Endothelial cell of umbilical vein (primary cell): ENCODE data around the gene PTBP3. TPM values are rescaled to one million over a fixed set of nuclear protein-coding genes. Genes with fewer than 3 reads are reported as not detected.

Experiments
- BruUV-seq: library from RNA; stranded (reverse); fragments of 400-500 nt; replicated peaks from 2 replicates; lab custom pipeline; 2021; lab: Mats Ljungman, UMichigan
- CTCF ChIA-PET: fragments of 300-600, 350-600 bp; sonication (Branson Sonifier 250); formaldehyde crosslinking; loops from one replicate; lab custom pipeline; 2021; ENCODE audit warnings: antibody characterized with exemption, inconsistent platforms; lab: Charles Lee
- POLR2A ChIA-PET: fragments of 300-600, 350-600 bp; sonication (Branson Sonifier 250); formaldehyde crosslinking; loops from one replicate; lab custom pipeline; 2021; ENCODE audit warnings: antibody characterized with exemption, inconsistent platforms; lab: Charles Lee
- DNase-seq: peaks from one replicate; pipeline ENCODE4 v3.0.0-alpha.2; 2011; ENCODE audit warnings: low read depth, low spot score
- FAIRE-seq: peaks from 2 replicates; lab custom pipeline; 2011; peaks lifted over from hg19 to GRCh38; lab: Jason Lieb, UNC
- H2AFZ ChIP-seq: 2 replicates; pipeline ENCODE4 v1.6.0; 2012; ENCODE audit warnings: low read depth, low read length, control low read depth, inconsistent platforms
- H3K27ac ChIP-seq: 2 replicates; pipeline ENCODE4 v1.5.1; 2011; ENCODE audit warnings: low read depth, mild to moderate bottlenecking, control low read depth, low read length, moderate library complexity; ENCODE audit not compliant: insufficient read depth
- H3K27me3 ChIP-seq, 2 experiments: 2 replicates each; pipeline versions ENCODE4 v1.6.0 to v1.6.1; 2011; ENCODE audit warnings: low read length in 2 of 2, mixed read lengths in 1 of 2; ENCODE audit not compliant: control insufficient read depth in 2 of 2, insufficient read depth in 2 of 2
- H3K36me3 ChIP-seq, 2 experiments: 2 replicates in 1 of 2; 3 replicates in 1 of 2; pipeline ENCODE4 v1.5.1; 2011; ENCODE audit warnings: low read length in 2 of 2, mild to moderate bottlenecking in 1 of 2, moderate library complexity in 1 of 2; ENCODE audit not compliant: control insufficient read depth in 2 of 2, insufficient read depth in 2 of 2; ENCODE audit errors: extremely low read depth in 1 of 2
- H3K4me1 ChIP-seq: 3 replicates; pipeline ENCODE4 v1.5.1; 2011; ENCODE audit warnings: mild to moderate bottlenecking, low read length; ENCODE audit not compliant: control insufficient read depth, insufficient read depth; ENCODE audit errors: extremely low read depth
- H3K4me2 ChIP-seq: 2 replicates; pipeline ENCODE4 v1.6.1; 2011; ENCODE audit warnings: low read length, control low read depth, mixed read lengths; ENCODE audit not compliant: insufficient read depth
- H3K4me3 ChIP-seq, 3 experiments: fragments of 200-600 bp in 1 of 3; sonication (generic), shearing (Covaris generic) in 1 of 3; replicated peaks in 1 of 3; 2 replicates each; pipeline ENCODE4 v1.5.1; 2011 to 2016; ENCODE audit warnings: control low read depth in 3 of 3, low read length in 3 of 3, mild to moderate bottlenecking in 2 of 3, inconsistent platforms in 1 of 3, low read depth in 1 of 3, moderate library complexity in 1 of 3; ENCODE audit not compliant: insufficient read depth in 1 of 3
- H3K79me2 ChIP-seq: 2 replicates; pipeline ENCODE4 v1.6.0; 2012; ENCODE audit warnings: low read length, inconsistent platforms; ENCODE audit not compliant: control insufficient read depth, insufficient read depth
- H3K9ac ChIP-seq: replicated peaks from 2 replicates; pipeline ENCODE3; 2011; ENCODE audit warnings: low read length, control low read depth; ENCODE audit not compliant: insufficient read depth; ENCODE audit errors: extremely low read depth
- H3K9me1 ChIP-seq: replicated peaks from 3 replicates; pipeline ENCODE4 v1.6.0; 2011; ENCODE audit warnings: mild to moderate bottlenecking, low read length; ENCODE audit not compliant: control insufficient read depth, insufficient read depth; ENCODE audit errors: extremely low read depth
- H3K9me3 ChIP-seq: replicated peaks from 2 replicates; pipeline ENCODE4 v1.5.1; 2012; ENCODE audit warnings: low read length, inconsistent platforms; ENCODE audit not compliant: control insufficient read depth, insufficient read depth
- H4K20me1 ChIP-seq: replicated peaks from 2 replicates; pipeline ENCODE3; 2011; ENCODE audit warnings: mild to moderate bottlenecking, low read length; ENCODE audit not compliant: control insufficient read depth, insufficient read depth; ENCODE audit errors: extremely low read depth
- EZH2 ChIP-seq: IDR thresholded peaks from 2 replicates; pipeline ENCODE4 v1.6.1; 2012; ENCODE audit warnings: borderline replicate concordance, low read depth, mild to moderate bottlenecking, moderate library complexity, low read length, inconsistent platforms; ENCODE audit not compliant: severe bottlenecking
- FOS ChIP-seq: IDR thresholded peaks from 2 replicates; pipeline ENCODE4 v1.6.1; 2011; ENCODE audit warnings: mild to moderate bottlenecking, low read length, moderate library complexity, borderline replicate concordance; ENCODE audit not compliant: insufficient read depth
- GATA2 ChIP-seq: IDR thresholded peaks from 2 replicates; pipeline ENCODE4 v1.7.0; 2011; ENCODE audit warnings: low read depth, mild to moderate bottlenecking, moderate library complexity, mixed read lengths, low read length; ENCODE audit not compliant: insufficient read length, insufficient read depth
- JUN ChIP-seq: IDR thresholded peaks from 2 replicates; pipeline ENCODE4 v1.6.1; 2011; ENCODE audit warnings: borderline replicate concordance, low read depth; ENCODE audit not compliant: insufficient read length, insufficient read depth
- MYC ChIP-seq: IDR thresholded peaks from one replicate; pipeline ENCODE4 v1.6.1; 2011; ENCODE audit warnings: mild to moderate bottlenecking, low read depth, low read length
- POLR2A ChIP-seq: IDR thresholded peaks from 2 replicates; pipeline ENCODE4 v1.6.1; 2012; ENCODE audit warnings: low read depth, mild to moderate bottlenecking, control low read depth, low read length
- POLR2AphosphoS5 ChIP-seq: IDR thresholded peaks from 2 replicates; pipeline ENCODE4 v1.6.1; 2012; ENCODE audit warnings: low read depth, mild to moderate bottlenecking, control low read depth, low read length, moderate library complexity; ENCODE audit not compliant: insufficient read depth
- dilution Hi-C: fragments of 300-500 bp; cut with MboI; formaldehyde crosslinking; loops from one replicate; pipeline ENCODE4 v1.15.0; 2019; ENCODE audit warnings: low sequenced_read_pairs; ENCODE audit not compliant: extremely low pct_ligation_motif_present
- intact Hi-C: fragments of 100-400 bp; cut with micrococcal nuclease; formaldehyde crosslinking; loops from one replicate; pipeline ENCODE4 v1.10.0; 2022
- polyA plus RNA-seq, 4 experiments: library from polyadenylated mRNA; depleted of rRNA in 3 of 4; stranded (reverse) in 3 of 4; unstranded in 1 of 4; fragments of >200 nt; gene quantifications; 2 replicates each; pipeline versions ENCODE4 v1.2.1 to v1.2.3, GENCODE V29; 2011 to 2012; ENCODE audit warnings: missing spikeins in 1 of 4
- total RNA-seq: library from RNA; stranded (reverse); gene quantifications from 2 replicates; pipeline ENCODE4 v1.2.3, GENCODE V29; 2021
- TF ChIP-seq, protein P1 (sequence below), 2 donors: IDR thresholded peaks; 1 replicate in 1 of 2; 2 replicates in 1 of 2; pipeline ENCODE4 v1.5.1; 2011; ENCODE audit warnings: low read length in 2 of 2, mild to moderate bottlenecking in 2 of 2, moderate library complexity in 2 of 2, control low read depth in 1 of 2, inconsistent platforms in 1 of 2, low read depth in 1 of 2; ENCODE audit not compliant: insufficient read depth in 1 of 2; ENCODE audit errors: extremely low read depth in 1 of 2
- TF ChIP-seq, protein P2 (sequence below): IDR thresholded peaks from 2 replicates; pipeline ENCODE4 v1.6.1; 2011; ENCODE audit not compliant: insufficient read depth, insufficient read length

PTBP3 gene
- total and polyA plus RNA-seq, 2 donors (not counting 3 experiments of a cell fraction or from before 2014, with no cell fraction given), result 42.4 to 75.0 TPM

DNA sequence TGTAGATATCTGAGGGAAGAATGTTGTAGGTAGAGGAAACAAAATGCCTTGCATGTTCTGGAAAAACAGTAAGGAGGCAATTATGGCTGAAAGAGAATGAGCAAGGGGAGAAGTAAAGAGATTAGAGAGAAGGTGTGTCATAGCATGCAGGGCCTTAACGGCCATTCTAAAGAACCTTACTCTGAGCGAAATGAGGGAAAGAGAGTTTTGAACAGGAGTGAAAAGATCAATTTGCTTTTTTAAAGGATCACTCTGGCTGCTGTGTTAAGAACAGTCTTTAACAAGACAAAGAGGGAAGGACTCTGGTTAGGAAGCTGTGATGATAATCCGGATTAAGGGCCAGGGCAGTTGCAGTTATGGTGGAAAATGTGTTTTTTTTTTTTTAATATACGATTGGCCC lies 22.6 kb downstream of the PTBP3 start:
- no peak overlapping the region for H3K27ac ChIP-seq
- H3K36me3 ChIP-seq, result no peaks in the 10 kb centered on the region
- dilution Hi-C loops, result no loop called here
- no peak overlapping the region for H3K4me3 ChIP-seq
- no peak for FAIRE-seq
- DNase-seq, result no peak
- H3K9me3 ChIP-seq, result no peaks in the 10 kb centered on the region
- no peak overlapping the region for H2AFZ ChIP-seq
- TF ChIP-seq MYC, result no peak
- no peak for TF ChIP-seq JUN
- POLR2A ChIA-PET, result no interaction called here
- no peak overlapping the region for H3K4me2 ChIP-seq
- intact Hi-C loops, result no loop called here
- peaks cover 86% of the 10 kb centered on the region for H3K79me2 ChIP-seq
- BruUV-seq, result no TSS peak
- H3K9ac ChIP-seq, result no peak overlapping the region
- peaks cover 8% of the 10 kb centered on the region for H3K4me1 ChIP-seq
- no peaks in the 10 kb centered on the region for H3K9me1 ChIP-seq
- CTCF ChIA-PET, result no interaction called here
- no peaks in the 10 kb centered on the region for H3K27me3 ChIP-seq
- peaks cover 7% of the 10 kb centered on the region for H4K20me1 ChIP-seq

- no peaks in the 10 kb centered on the region for H3K9me1 ChIP-seq
- H3K4me3 ChIP-seq, result no peak overlapping the region
- H2AFZ ChIP-seq, result no peak overlapping the region
- DNase-seq (no peak), FAIRE-seq (no peak)
- POLR2A ChIA-PET, result no interaction called here
- H3K79me2 ChIP-seq, result peaks cover 85% of the 10 kb centered on the region
- CTCF ChIA-PET, result no interaction called here
- intact Hi-C loops, result no loop called here
- no peak overlapping the region for H3K27ac ChIP-seq
- no peak overlapping the region for H3K9ac ChIP-seq
- no peaks in the 10 kb centered on the region for H3K9me3 ChIP-seq
- H4K20me1 ChIP-seq, result peaks cover 6% of the 10 kb centered on the region
- no peaks in the 10 kb centered on the region for H3K27me3 ChIP-seq
- no TSS peak for BruUV-seq
- TF ChIP-seq, protein P1, sequence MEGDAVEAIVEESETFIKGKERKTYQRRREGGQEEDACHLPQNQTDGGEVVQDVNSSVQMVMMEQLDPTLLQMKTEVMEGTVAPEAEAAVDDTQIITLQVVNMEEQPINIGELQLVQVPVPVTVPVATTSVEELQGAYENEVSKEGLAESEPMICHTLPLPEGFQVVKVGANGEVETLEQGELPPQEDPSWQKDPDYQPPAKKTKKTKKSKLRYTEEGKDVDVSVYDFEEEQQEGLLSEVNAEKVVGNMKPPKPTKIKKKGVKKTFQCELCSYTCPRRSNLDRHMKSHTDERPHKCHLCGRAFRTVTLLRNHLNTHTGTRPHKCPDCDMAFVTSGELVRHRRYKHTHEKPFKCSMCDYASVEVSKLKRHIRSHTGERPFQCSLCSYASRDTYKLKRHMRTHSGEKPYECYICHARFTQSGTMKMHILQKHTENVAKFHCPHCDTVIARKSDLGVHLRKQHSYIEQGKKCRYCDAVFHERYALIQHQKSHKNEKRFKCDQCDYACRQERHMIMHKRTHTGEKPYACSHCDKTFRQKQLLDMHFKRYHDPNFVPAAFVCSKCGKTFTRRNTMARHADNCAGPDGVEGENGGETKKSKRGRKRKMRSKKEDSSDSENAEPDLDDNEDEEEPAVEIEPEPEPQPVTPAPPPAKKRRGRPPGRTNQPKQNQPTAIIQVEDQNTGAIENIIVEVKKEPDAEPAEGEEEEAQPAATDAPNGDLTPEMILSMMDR (IDR thresholded peaks at IDR 0.05; ENCODE audit: extremely low read depth in 1 of 2, insufficient read depth in 1 of 2, low read depth in 1 of 2, low read length in 2 of 2), result no peak
- TF ChIP-seq FOS (no peak), POLR2A (no peak), EZH2 (no peak), JUN (no peak), MYC (no peak), POLR2AphosphoS5 (no peak), GATA2 (no peak)
- TF ChIP-seq, protein P2, sequence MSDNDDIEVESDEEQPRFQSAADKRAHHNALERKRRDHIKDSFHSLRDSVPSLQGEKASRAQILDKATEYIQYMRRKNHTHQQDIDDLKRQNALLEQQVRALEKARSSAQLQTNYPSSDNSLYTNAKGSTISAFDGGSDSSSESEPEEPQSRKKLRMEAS, result no peak
- no peak overlapping the region for H3K4me2 ChIP-seq
- dilution Hi-C loops, result no loop called here
- H3K36me3 ChIP-seq, result no peaks in the 10 kb centered on the region
- no peaks in the 10 kb centered on the region for H3K4me1 ChIP-seq
Measured at GRCh38 chr9:112308588-112308987, 24.8 kb downstream of the PTBP3 start.
